Transverse colon (tissue), 4 donors: ENCODE results near the gene PXN. TPM values are rescaled to one million over a fixed set of nuclear protein-coding genes. Genes with fewer than 3 reads are reported as not detected.
A peak's percentile ranks its signal among the peaks of the same experiment; 100 is the strongest.

Source experiments
- DNase-seq: peaks from one replicate; pipeline ENCODE4 v3.0.0-alpha.2; 2019
- H3K27ac ChIP-seq, 4 donors: fragments of 200-600 bp; sonication (generic); 2 replicates each; pipeline ENCODE4 v1.5.1; 2016 to 2018; ENCODE audit warnings: inconsistent platforms in 4 of 4
- H3K27me3 ChIP-seq: fragments of 200-600 bp; sonication (generic); 2 replicates; pipeline ENCODE4 v1.5.1; 2017; ENCODE audit warnings: inconsistent platforms
- H3K36me3 ChIP-seq, 4 donors: fragments of 200-600 bp; sonication (generic); 2 replicates each; pipeline ENCODE4 v1.5.1; 2017 to 2019; ENCODE audit warnings: inconsistent platforms in 4 of 4
- H3K4me1 ChIP-seq, 4 donors: fragments of 200-600 bp; sonication (generic); 2 replicates each; pipeline ENCODE4 v1.5.1; 2017 to 2020; ENCODE audit warnings: inconsistent platforms in 4 of 4
- H3K4me3 ChIP-seq, 4 donors: fragments of 200-600 bp; sonication (generic); 1 replicate in 1 of 4; 2 replicates in 3 of 4; pipeline versions ENCODE4 v1.5.1 to v1.6.1; 2017 to 2019; ENCODE audit warnings: inconsistent platforms in 4 of 4
- H3K9me3 ChIP-seq, 2 donors: fragments of 200-600 bp; sonication (generic); 2 replicates each; pipeline ENCODE4 v1.5.1; 2017 to 2019; ENCODE audit warnings: inconsistent platforms in 2 of 2
- CTCF ChIP-seq, 5 experiments: fragments of 200-600 bp in 3 of 5; fragments of 450-650 bp in 2 of 5; sonication (generic) in 3 of 5; IDR thresholded peaks; 1 replicate in 2 of 5; 2 replicates in 3 of 5; pipeline ENCODE4 v1.5.1; 2016 to 2017; ENCODE audit warnings: antibody characterized with exemption in 5 of 5, inconsistent platforms in 3 of 5, mild to moderate bottlenecking in 2 of 5, moderate library complexity in 1 of 5
- EP300 ChIP-seq: sonication (generic); formaldehyde crosslinking; IDR thresholded peaks from one replicate; pipeline ENCODE4 v1.6.1; 2017; ENCODE audit warnings: antibody characterized with exemption, low read depth
- POLR2A ChIP-seq: fragments of 450-650 bp; IDR thresholded peaks from one replicate; pipeline ENCODE4 v1.6.1; 2016; ENCODE audit warnings: antibody characterized with exemption, mild to moderate bottlenecking, moderate library complexity
- POLR2AphosphoS5 ChIP-seq, 3 donors: sonication (generic); formaldehyde crosslinking; IDR thresholded peaks; one replicate each; pipeline ENCODE4 v1.6.1; 2016; ENCODE audit warnings: antibody characterized with exemption in 3 of 3
- whole genome bisulfite sequencing, 2 donors: methylation state at CpG; one replicate each; pipeline ENCODE4 v1.1.5; 2018; ENCODE audit warnings: low coverage in 1 of 2; 5-methylcytosine and 5-hydroxymethylcytosine counted together
- in situ Hi-C, 4 donors: fragments of 200-750 bp; cut with MboI; loops; one replicate each; pipeline versions ENCODE4 v1.15.0 to v1.15.1; 2017; ENCODE audit warnings: low sequenced_read_pairs in 3 of 4, low pct_ligation_motif_present in 1 of 4, low pct_unique_long_range_greater_than_20kb in 1 of 4
- intact Hi-C: fragments of 100-400 bp; cut with DNase I; formaldehyde crosslinking; loops from one replicate; pipeline ENCODE4 v1.15.1; 2023; ENCODE audit warnings: low total_unique reads
- total RNA-seq, 4 donors: library from RNA; depleted of rRNA; stranded (reverse); fragments of >200 nt; gene quantifications; one replicate each; pipeline ENCODE4 v1.1.0, GENCODE V29; 2016

Gene PXN
- total RNA-seq, 4 donors from 2014 or later: 101 to 328 (median 198) TPM

GRCh38 chr12:120276734-120277133 lies 11.2 kb upstream of the PXN start:
- 89 to 92% methylated on average over 4 to 6 of the region's 6 CpGs for WGBS, 2 donors

GRCh38 chr12:120267736-120268135 lies 2.2 kb upstream of the PXN start:
- peak; percentile 17 for DNase-seq
- intact Hi-C loops (no loop called here), in situ Hi-C loops (loop anchor here in 1 of 4 donors (5.0 kb wide), 1 partner anchor 35 kb away; no protein-coding TSS in a partner anchor)
- Histone ChIP-seq H3K4me3 (no peak overlapping the region), H3K27me3 (no peaks in the 10 kb centered on the region), H3K36me3 (no peaks in the 10 kb centered on the region), H3K27ac (peak overlapping the region in 3 of 4 donors; percentile 23 to 73 (median 59)), H3K4me1 (peaks cover 9 to 42% (median 30%) of the 10 kb centered on the region in 4 donors), H3K9me3 (no peaks in the 10 kb centered on the region)
- TF ChIP-seq CTCF (IDR thresholded peaks at IDR 0.05): no peak
- TF ChIP-seq POLR2A: no peak
- no peak for TF ChIP-seq EP300
- TF ChIP-seq POLR2AphosphoS5 (IDR thresholded peaks at IDR 0.05): no peak
- 25 to 35% methylated on average over 2 to 4 of the region's 4 CpGs for WGBS, 2 donors

More at GRCh38 chr12:120276734-120277133, 11.2 kb upstream of the PXN start:
- Histone ChIP-seq H3K9me3 (no peaks in the 10 kb centered on the region), H3K27me3 (no peaks in the 10 kb centered on the region), H3K36me3 (no peaks in the 10 kb centered on the region), H3K4me3 (no peak overlapping the region), H3K4me1 (no peaks in the 10 kb centered on the region), H3K27ac (no peak overlapping the region)
- no peak for DNase-seq
- in situ Hi-C loops: no loop called here
- intact Hi-C loops: no loop called here
- TF ChIP-seq CTCF (IDR thresholded peaks at IDR 0.05) (no peak), POLR2AphosphoS5 (IDR thresholded peaks at IDR 0.05) (no peak), EP300 (no peak), POLR2A (no peak)

GRCh38 chr12:120266180-120266870 lies 795 bp upstream of the PXN start:
- no peak for DNase-seq
- Histone ChIP-seq H3K4me3 (no peak overlapping the region), H3K4me1 (peaks cover 18 to 56% (median 41%) of the 10 kb centered on the region in 4 donors), H3K27me3 (no peaks in the 10 kb centered on the region), H3K27ac (no peak overlapping the region), H3K9me3 (no peaks in the 10 kb centered on the region), H3K36me3 (no peaks in the 10 kb centered on the region)
- intact Hi-C loops: no loop called here
- in situ Hi-C loops: loop anchor here in 1 of 4 donors (5.0 kb wide), 1 partner anchor 34 kb away; no protein-coding TSS in a partner anchor
- no peak for TF ChIP-seq POLR2A
- TF ChIP-seq CTCF (IDR thresholded peaks at IDR 0.05): peak in 1 of 5 experiments; percentile 14
- 39 to 48% methylated on average over 5 to 8 of the region's 8 CpGs for WGBS, 2 donors

GRCh38 chr12:120264904-120265472 lies 542 bp downstream of the PXN start:
- H3K9me3 ChIP-seq: no peaks in the 10 kb centered on the region
- TF ChIP-seq CTCF (IDR thresholded peaks at IDR 0.05): no peak
- no peak for TF ChIP-seq POLR2A
- no peak for TF ChIP-seq EP300
- no peak for TF ChIP-seq POLR2AphosphoS5 (IDR thresholded peaks at IDR 0.05)
- WGBS, 2 donors: 5 to 9% methylated on average over 6 to 18 of the region's 29 CpGs
- H3K27me3 ChIP-seq: no peaks in the 10 kb centered on the region
- peak overlapping the region; percentile 95 to 99 (median 96) for H3K4me3 ChIP-seq
- H3K36me3 ChIP-seq: no peaks in the 10 kb centered on the region
- H3K4me1 ChIP-seq: peaks cover 18 to 69% (median 42%) of the 10 kb centered on the region in 4 donors
- no peak for DNase-seq
- peak overlapping the region; percentile 94 to 98 (median 94) for H3K27ac ChIP-seq
- in situ Hi-C loops: loop anchor here in 1 of 4 donors (5.0 kb wide), 1 partner anchor 33 kb away; no protein-coding TSS in a partner anchor
- intact Hi-C loops: loop anchor here (2.0 kb wide), 1 partner anchor 36 kb away; no protein-coding TSS in a partner anchor
